SU-DHL-6 (cell line): ENCODE measurements around the gene RGS8.

Experiments
- CTCF ChIP-seq: fragments of 200-600 bp; sonication (generic); IDR thresholded peaks from one replicate; pipeline ENCODE4 v1.5.1; 2017; ENCODE audit warnings: antibody characterized with exemption, mild to moderate bottlenecking, low read length, moderate library complexity; ENCODE audit not compliant: insufficient read depth, poor library complexity, severe bottlenecking
- EZH2phosphoT487 ChIP-seq: fragments of 200-600 bp; sonication (generic), shearing (Covaris generic); conservative IDR thresholded peaks from 2 replicates; pipeline ENCODE4 v1.6.1; 2018; ENCODE audit warnings: mild to moderate bottlenecking, antibody characterized with exemption, low read length, moderate library complexity, mixed read lengths

- TF ChIP-seq CTCF = no peak
- no peak for TF ChIP-seq EZH2phosphoT487
Observed at GRCh38 chr1:182702826-182703524, 18.6 kb upstream of the RGS8 start.
